ENCODE data around the gene JARID2.

- TF ChIP-seq EZH2phosphoT487 (IDR thresholded peaks at IDR 0.05; ENCODE audit: borderline replicate concordance, low read depth) (no peak), SMC3 (IDR thresholded peaks at IDR 0.05; ENCODE audit: low read depth, low read length) (no peak), TEAD4 (IDR thresholded peaks at IDR 0.05; ENCODE audit: borderline replicate concordance, insufficient read depth) (no peak), FOXJ3 (CRISPR knock-in tag; IDR thresholded peaks at IDR 0.05) (no peak)
- TF ChIP-seq, protein P1, sequence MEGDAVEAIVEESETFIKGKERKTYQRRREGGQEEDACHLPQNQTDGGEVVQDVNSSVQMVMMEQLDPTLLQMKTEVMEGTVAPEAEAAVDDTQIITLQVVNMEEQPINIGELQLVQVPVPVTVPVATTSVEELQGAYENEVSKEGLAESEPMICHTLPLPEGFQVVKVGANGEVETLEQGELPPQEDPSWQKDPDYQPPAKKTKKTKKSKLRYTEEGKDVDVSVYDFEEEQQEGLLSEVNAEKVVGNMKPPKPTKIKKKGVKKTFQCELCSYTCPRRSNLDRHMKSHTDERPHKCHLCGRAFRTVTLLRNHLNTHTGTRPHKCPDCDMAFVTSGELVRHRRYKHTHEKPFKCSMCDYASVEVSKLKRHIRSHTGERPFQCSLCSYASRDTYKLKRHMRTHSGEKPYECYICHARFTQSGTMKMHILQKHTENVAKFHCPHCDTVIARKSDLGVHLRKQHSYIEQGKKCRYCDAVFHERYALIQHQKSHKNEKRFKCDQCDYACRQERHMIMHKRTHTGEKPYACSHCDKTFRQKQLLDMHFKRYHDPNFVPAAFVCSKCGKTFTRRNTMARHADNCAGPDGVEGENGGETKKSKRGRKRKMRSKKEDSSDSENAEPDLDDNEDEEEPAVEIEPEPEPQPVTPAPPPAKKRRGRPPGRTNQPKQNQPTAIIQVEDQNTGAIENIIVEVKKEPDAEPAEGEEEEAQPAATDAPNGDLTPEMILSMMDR (IDR thresholded peaks at IDR 0.05), result no peak
Observed at GRCh38 chr6:15382712-15383111, 136.8 kb downstream of the JARID2 start.

All from SK-N-SH (cell line).